Smooth muscle cell (in vitro differentiated cells): ENCODE results near the gene KRTAP19-7. TPM values are rescaled to one million over a fixed set of nuclear protein-coding genes. Genes with fewer than 3 reads are reported as not detected.

ENCODE experiments used
- DNase-seq: peaks from one replicate; lab custom pipeline; 2025; ENCODE audit not compliant: unreplicated experiment; lab: John Stamatoyannopoulos, UW
- H2AFZ ChIP-seq: fragments of 200-600 bp; sonication (generic); 2 replicates; pipeline ENCODE4 v1.6.0; 2016; ENCODE audit warnings: antibody characterized with exemption, low read depth, mild to moderate bottlenecking
- H3F3A ChIP-seq: fragments of 200-600 bp; sonication (generic); 2 replicates; pipeline ENCODE4 v1.6.0; 2017; ENCODE audit warnings: antibody characterized with exemption, low read depth
- H3K27ac ChIP-seq: fragments of 200-600 bp; sonication (generic); 2 replicates; pipeline ENCODE4 v1.5.1; 2016; ENCODE audit warnings: low read depth, mild to moderate bottlenecking
- H3K27me3 ChIP-seq: fragments of 200-600 bp; sonication (generic); 2 replicates; pipeline ENCODE4 v1.6.1; 2016; ENCODE audit warnings: low read depth, mild to moderate bottlenecking
- H3K36me3 ChIP-seq: fragments of 200-600 bp; sonication (generic); 2 replicates; pipeline ENCODE4 v1.5.1; 2016; ENCODE audit warnings: low read depth
- H3K4me1 ChIP-seq: fragments of 200-600 bp; sonication (generic); 2 replicates; pipeline ENCODE4 v1.5.1; 2016; ENCODE audit warnings: low read depth
- H3K4me2 ChIP-seq: fragments of 200-600 bp; sonication (generic); 2 replicates; pipeline ENCODE4 v1.6.0; 2016; ENCODE audit warnings: mild to moderate bottlenecking
- H3K4me3 ChIP-seq: fragments of 200-600 bp; sonication (generic); 2 replicates; pipeline ENCODE4 v1.5.1; 2016; ENCODE audit warnings: mild to moderate bottlenecking
- H3K79me2 ChIP-seq: fragments of 200-600 bp; sonication (generic); 2 replicates; pipeline ENCODE4 v1.6.0; 2016; ENCODE audit warnings: low read depth, mild to moderate bottlenecking
- H3K9ac ChIP-seq: fragments of 200-600 bp; sonication (generic); 2 replicates; pipeline ENCODE4 v1.6.0; 2016; ENCODE audit warnings: low read depth
- H3K9me3 ChIP-seq: fragments of 200-600 bp; sonication (generic); replicated peaks from 2 replicates; pipeline ENCODE4 v1.5.1; 2016; ENCODE audit warnings: low read depth
- H4K20me1 ChIP-seq: fragments of 200-600 bp; sonication (generic); 2 replicates; pipeline ENCODE4 v1.6.0; 2016; ENCODE audit warnings: low read depth
- WGBS: methylation state at CpG from one replicate; pipeline ENCODE4 v1.1.7; 2016; ENCODE audit warnings: low lambda C conversion rate; 5-methylcytosine and 5-hydroxymethylcytosine counted together
- polyA plus RNA-seq: library from polyadenylated mRNA; unstranded; fragments of >200 nt; fragmentation: Nextera tagmentation; extraction: Ambion mirVana; gene quantifications from 2 replicates; pipeline ENCODE4 v1.2.1, GENCODE V29; 2016
- total RNA-seq: library from RNA; depleted of rRNA; stranded (reverse); fragments of >200 nt; gene quantifications from 2 replicates; pipeline ENCODE4 v1.2.3, GENCODE V29; 2014
- TF ChIP-seq, protein P1 (sequence below): fragments of 200-600 bp; sonication (generic); IDR thresholded peaks from 2 replicates; pipeline ENCODE4 v1.5.1; 2017; ENCODE audit warnings: borderline replicate concordance, mild to moderate bottlenecking, antibody characterized with exemption; ENCODE audit not compliant: insufficient read depth, poor library complexity, severe bottlenecking

The KRTAP19-7 gene
- total and polyA plus RNA-seq, 2 experiments from 2014 or later, result not detected

DNA sequence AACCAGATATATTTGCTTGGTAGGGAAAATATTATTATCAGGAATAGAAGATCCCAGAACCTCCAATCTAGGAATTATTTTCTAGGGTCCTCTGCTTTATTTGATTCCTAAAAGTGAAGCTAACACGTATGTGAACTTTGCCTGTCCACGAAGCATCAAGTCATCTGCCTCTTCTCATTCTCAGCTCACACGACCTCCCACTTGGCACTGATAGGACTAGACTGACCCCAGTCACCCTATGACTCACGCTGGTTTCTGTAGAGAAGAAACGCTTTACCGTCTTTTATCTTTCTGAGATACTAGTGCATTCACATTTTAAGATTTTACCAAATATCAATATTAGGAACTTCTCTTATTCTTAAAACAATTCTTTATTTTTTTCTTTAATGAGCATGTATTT is 2.0 kb upstream of the KRTAP19-7 start:
- Histone ChIP-seq H3K4me2 (no peak overlapping the region), H3K9me3 (no peaks in the 10 kb centered on the region), H4K20me1 (no peaks in the 10 kb centered on the region), H3K4me1 (no peaks in the 10 kb centered on the region), H3F3A (no peaks in the 10 kb centered on the region), H3K4me3 (no peak overlapping the region), H3K36me3 (no peaks in the 10 kb centered on the region), H3K9ac (no peak overlapping the region), H3K79me2 (no peaks in the 10 kb centered on the region), H3K27ac (no peak overlapping the region), H2AFZ (no peak overlapping the region), H3K27me3 (no peaks in the 10 kb centered on the region)
- DNase-seq, result no peak
- TF ChIP-seq, protein P1, sequence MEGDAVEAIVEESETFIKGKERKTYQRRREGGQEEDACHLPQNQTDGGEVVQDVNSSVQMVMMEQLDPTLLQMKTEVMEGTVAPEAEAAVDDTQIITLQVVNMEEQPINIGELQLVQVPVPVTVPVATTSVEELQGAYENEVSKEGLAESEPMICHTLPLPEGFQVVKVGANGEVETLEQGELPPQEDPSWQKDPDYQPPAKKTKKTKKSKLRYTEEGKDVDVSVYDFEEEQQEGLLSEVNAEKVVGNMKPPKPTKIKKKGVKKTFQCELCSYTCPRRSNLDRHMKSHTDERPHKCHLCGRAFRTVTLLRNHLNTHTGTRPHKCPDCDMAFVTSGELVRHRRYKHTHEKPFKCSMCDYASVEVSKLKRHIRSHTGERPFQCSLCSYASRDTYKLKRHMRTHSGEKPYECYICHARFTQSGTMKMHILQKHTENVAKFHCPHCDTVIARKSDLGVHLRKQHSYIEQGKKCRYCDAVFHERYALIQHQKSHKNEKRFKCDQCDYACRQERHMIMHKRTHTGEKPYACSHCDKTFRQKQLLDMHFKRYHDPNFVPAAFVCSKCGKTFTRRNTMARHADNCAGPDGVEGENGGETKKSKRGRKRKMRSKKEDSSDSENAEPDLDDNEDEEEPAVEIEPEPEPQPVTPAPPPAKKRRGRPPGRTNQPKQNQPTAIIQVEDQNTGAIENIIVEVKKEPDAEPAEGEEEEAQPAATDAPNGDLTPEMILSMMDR, result no peak
- WGBS, result 35% methylated on average over 6 of the region's 6 CpGs

DNA sequence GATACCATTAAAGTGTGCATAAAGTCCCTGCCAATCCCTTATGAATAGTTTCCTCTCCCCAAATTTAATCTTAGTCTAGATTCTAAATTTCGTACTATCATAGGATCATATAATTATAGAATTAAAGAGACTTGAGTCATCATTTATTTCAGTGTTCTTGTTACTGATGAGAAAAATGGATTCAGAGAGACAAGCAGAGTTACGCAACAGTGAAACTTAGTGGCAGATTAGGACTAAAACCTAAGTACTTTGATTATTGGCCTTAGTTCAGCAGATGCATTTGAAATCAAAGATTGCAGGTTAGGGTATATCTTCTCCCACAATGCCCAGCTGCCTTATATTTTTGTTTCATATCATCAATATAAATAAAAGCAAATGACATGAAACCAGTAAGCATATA is 843 bp upstream of the KRTAP19-7 start:
- Histone ChIP-seq H3K36me3 (no peaks in the 10 kb centered on the region), H3K27me3 (no peaks in the 10 kb centered on the region), H2AFZ (no peak overlapping the region), H3K9me3 (no peaks in the 10 kb centered on the region), H3F3A (no peaks in the 10 kb centered on the region), H3K9ac (no peak overlapping the region), H3K79me2 (no peaks in the 10 kb centered on the region), H3K4me1 (no peaks in the 10 kb centered on the region), H4K20me1 (no peaks in the 10 kb centered on the region), H3K4me2 (no peak overlapping the region), H3K4me3 (no peak overlapping the region), H3K27ac (no peak overlapping the region)
- TF ChIP-seq, protein P1, result no peak
- WGBS, result 87% methylated on average over 2 of the region's 2 CpGs
- no peak for DNase-seq

DNA sequence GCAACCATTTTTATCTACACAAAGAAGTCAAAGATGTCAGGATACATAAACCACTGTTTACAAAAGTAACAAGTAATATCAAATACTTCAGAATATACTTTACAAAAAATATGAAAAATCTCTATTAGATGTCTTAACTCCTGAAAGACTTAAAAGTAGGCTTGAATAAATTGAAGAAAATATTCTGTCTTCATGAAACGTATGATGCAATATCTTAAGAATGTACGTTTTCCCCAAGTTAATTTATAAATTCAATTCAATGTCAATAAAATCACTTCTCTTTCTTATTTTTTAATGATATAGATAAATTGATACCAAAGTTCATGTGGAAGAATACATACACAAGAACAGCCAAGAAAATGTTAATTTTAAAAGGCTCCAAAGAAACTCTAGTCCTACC is 6.0 kb downstream of the KRTAP19-7 start:
- Histone ChIP-seq H3K9ac (no peak overlapping the region), H3K79me2 (no peaks in the 10 kb centered on the region), H3K4me2 (no peak overlapping the region), H4K20me1 (no peaks in the 10 kb centered on the region), H3K4me3 (no peak overlapping the region), H2AFZ (no peak overlapping the region), H3K9me3 (no peaks in the 10 kb centered on the region), H3F3A (no peaks in the 10 kb centered on the region), H3K27me3 (no peaks in the 10 kb centered on the region), H3K27ac (no peak overlapping the region), H3K36me3 (no peaks in the 10 kb centered on the region), H3K4me1 (no peaks in the 10 kb centered on the region)
- TF ChIP-seq, protein P1, result no peak
- 88% methylated on average over 2 of the region's 2 CpGs for WGBS
- DNase-seq, result no peak

DNA sequence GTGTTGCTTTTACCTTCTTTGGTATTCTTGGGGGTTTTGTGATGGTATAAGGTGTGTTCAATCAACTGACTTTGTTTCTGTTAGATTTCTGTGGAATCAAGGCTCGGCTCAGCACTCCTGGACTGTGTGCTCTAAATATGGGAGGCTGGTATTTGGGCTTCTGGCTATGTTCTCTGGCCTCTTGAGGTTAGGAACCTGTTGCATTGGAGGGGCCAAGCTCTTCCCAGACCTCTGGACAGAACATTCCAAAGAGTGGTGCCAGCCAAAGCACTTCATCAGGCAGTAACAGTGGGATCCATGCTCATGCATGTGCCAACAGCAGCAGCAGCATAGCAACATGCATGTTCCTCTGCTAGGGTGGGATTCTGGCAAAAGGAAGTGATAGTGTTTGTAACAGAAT is 8.3 kb downstream of the KRTAP19-7 start:
- Histone ChIP-seq H4K20me1 (no peaks in the 10 kb centered on the region), H3K9ac (no peak overlapping the region), H2AFZ (no peak overlapping the region), H3K27ac (no peak overlapping the region), H3K27me3 (no peaks in the 10 kb centered on the region), H3K4me3 (no peak overlapping the region), H3K36me3 (no peaks in the 10 kb centered on the region), H3K4me2 (no peak overlapping the region), H3K9me3 (no peaks in the 10 kb centered on the region), H3F3A (no peaks in the 10 kb centered on the region), H3K4me1 (no peaks in the 10 kb centered on the region), H3K79me2 (no peaks in the 10 kb centered on the region)
- WGBS, result 82% methylated on average over 1 of the region's 1 CpG
- TF ChIP-seq, protein P1, result no peak
- no peak for DNase-seq
